Loucy (cell line): ENCODE results near the gene CYLD.

Experiments
- EZH2phosphoT487 ChIP-seq: fragments of 200-600 bp; IDR thresholded peaks from 2 replicates; pipeline ENCODE4 v1.6.1; 2018; ENCODE audit warnings: antibody characterized with exemption, mild to moderate bottlenecking, moderate library complexity, borderline replicate concordance
- TF ChIP-seq, protein P1 (sequence below): fragments of 200-600 bp; sonication (generic); conservative IDR thresholded peaks from 2 replicates; pipeline ENCODE4 v1.5.1; 2014; ENCODE audit warnings: mild to moderate bottlenecking, antibody characterized with exemption, low read length

DNA sequence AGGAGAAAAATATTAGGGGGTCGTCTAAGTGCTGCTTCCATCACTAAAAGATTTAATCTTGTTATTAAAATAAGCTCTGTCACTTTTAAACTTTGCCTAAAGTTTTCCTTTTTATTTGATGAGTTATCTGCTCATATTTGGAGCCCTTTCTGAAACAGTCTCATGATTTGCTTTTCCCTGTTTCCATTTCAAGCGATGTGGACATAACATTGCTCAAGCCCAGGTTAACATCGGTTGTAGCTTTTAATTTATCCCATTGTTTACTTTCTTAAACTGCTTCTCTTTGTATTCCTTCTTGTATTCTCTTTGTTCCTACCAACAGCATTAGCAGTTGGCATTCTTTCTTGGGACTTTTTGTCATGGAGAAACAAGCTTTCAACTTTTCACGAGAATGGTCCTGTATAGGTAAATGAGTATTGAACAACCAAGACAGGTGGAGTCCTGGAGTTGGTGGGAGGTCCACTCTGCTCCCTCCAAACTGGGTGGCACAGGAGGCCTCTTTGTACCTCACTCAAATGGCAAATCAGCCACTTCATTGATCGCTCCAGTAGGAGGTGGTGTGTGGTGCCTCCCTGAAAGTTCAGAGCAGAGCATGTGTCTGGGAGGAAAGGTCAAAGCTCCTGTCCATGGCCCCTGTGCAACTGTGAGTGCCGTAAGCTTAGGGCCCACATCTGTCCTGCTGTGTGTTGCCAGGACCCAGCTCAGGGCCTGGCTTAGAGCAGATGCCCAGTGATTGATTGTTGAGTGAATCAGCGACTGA, 107.0 kb downstream of the CYLD start:
- TF ChIP-seq, protein P1, sequence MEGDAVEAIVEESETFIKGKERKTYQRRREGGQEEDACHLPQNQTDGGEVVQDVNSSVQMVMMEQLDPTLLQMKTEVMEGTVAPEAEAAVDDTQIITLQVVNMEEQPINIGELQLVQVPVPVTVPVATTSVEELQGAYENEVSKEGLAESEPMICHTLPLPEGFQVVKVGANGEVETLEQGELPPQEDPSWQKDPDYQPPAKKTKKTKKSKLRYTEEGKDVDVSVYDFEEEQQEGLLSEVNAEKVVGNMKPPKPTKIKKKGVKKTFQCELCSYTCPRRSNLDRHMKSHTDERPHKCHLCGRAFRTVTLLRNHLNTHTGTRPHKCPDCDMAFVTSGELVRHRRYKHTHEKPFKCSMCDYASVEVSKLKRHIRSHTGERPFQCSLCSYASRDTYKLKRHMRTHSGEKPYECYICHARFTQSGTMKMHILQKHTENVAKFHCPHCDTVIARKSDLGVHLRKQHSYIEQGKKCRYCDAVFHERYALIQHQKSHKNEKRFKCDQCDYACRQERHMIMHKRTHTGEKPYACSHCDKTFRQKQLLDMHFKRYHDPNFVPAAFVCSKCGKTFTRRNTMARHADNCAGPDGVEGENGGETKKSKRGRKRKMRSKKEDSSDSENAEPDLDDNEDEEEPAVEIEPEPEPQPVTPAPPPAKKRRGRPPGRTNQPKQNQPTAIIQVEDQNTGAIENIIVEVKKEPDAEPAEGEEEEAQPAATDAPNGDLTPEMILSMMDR: no peak
- no peak for TF ChIP-seq EZH2phosphoT487
